T47D (cell line): ENCODE measurements around the gene PIK3C2G.
"Not testable (repeated sequence)": the region's sequence is repeated elsewhere in the genome, so short reads cannot be mapped to it uniquely, and the experiment has no call there.

Source experiments
- DNase-seq, 2 experiments: peaks; one replicate each; pipeline versions ENCODE4 v3.0.0 to v3.0.0-alpha.2; 2011 to 2012; ENCODE audit warnings: low read depth in 1 of 2, low spot score in 1 of 2
- JUND ChIP-seq: IDR thresholded peaks from 2 replicates; pipeline ENCODE4 v1.6.1; 2012; ENCODE audit warnings: low read depth
- in situ Hi-C: cut with HindIII; loops from 2 replicates; pipeline ENCODE4 v1.10.0; 2016; ENCODE audit warnings: low sequenced_read_pairs, low pct_unique_long_range_greater_than_20kb

Gene PIK3C2G

GRCh38 chr12:18676996-18677588 lies 415.8 kb downstream of the PIK3C2G start:
- DNase-seq: no peak
- TF ChIP-seq JUND: no peak
- in situ Hi-C loops: no loop called here

GRCh38 chr12:18681818-18682217 lies 420.5 kb downstream of the PIK3C2G start:
- in situ Hi-C loops: no loop called here
- no peak for TF ChIP-seq JUND
- DNase-seq: no peak

GRCh38 chr12:18683327-18684013 lies 422.2 kb downstream of the PIK3C2G start:
- no peak for TF ChIP-seq JUND
- in situ Hi-C loops: no loop called here
- DNase-seq: no peak

GRCh38 chr12:18684430-18684829 lies 423.1 kb downstream of the PIK3C2G start:
- DNase-seq: no peak
- in situ Hi-C loops: no loop called here
- no peak for TF ChIP-seq JUND

- in situ Hi-C loops: no loop called here
- TF ChIP-seq JUND: no peak
- no peak for DNase-seq
These were observed 428.5 kb downstream of the PIK3C2G start for GRCh38 chr12:18689771-18690170.

DNA sequence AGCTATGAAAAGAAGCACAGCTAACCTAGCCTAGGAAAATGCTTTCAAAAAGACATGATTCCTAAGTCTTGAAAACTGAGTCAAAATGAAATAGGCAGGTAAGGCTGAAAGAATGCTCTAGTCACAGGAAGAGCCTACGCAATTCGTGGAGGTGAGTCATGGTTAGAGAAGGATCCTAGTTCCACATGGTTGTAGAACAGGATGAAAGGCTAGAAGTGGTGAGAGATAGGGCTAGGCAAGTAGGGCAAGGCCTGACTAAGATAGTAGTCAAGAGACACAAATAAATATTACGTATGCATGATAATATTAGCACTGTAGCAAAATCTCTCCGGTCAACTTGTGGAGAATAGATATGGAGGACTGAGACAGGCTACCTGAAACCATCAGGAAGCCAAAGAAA lies 429.3 kb downstream of the PIK3C2G start:
- in situ Hi-C loops: no loop called here
- TF ChIP-seq JUND: no peak
- peak in 1 of 2 experiments; percentile 6 for DNase-seq

- in situ Hi-C loops, DNase-seq: not testable (repeated sequence)
These were observed 432.7 kb downstream of the PIK3C2G start for GRCh38 chr12:18693986-18694385.

GRCh38 chr12:18696971-18697602 lies 435.8 kb downstream of the PIK3C2G start:
- TF ChIP-seq JUND: no peak
- no peak for DNase-seq
- in situ Hi-C loops: no loop called here
